Measurements from ENCODE around the gene RNASE1.
"Not testable (repeated sequence)": the region's sequence is repeated elsewhere in the genome, so short reads cannot be mapped to it uniquely, and the experiment has no call there.

Gene RNASE1

GRCh38 chr14:20823859-20824258, 21.2 kb upstream of the RNASE1 start:
- no peak for DNase-seq
- TF ChIP-seq CTCF (IDR thresholded peaks at IDR 0.05; ENCODE audit: low read depth, low read length, missing control alignments), result no peak
- in situ Hi-C loops (cut with HindIII; ENCODE audit: low pct_ligation_motif_present, low sequenced_read_pairs), result no loop called here
- no peak overlapping the region for H3K27ac ChIP-seq
- H3K36me3 ChIP-seq (replicated peaks), result no peaks in the 10 kb centered on the region
- no peak overlapping the region for H3K4me3 ChIP-seq (ENCODE audit: low read depth, low read length)
- H3K27me3 ChIP-seq (replicated peaks), result no peaks in the 10 kb centered on the region

GRCh38 chr14:20821521-20822108, 19.0 kb upstream of the RNASE1 start:
- H3K27ac ChIP-seq; DNase-seq; H3K36me3 ChIP-seq (replicated peaks); H3K27me3 ChIP-seq (replicated peaks); in situ Hi-C loops (cut with HindIII; ENCODE audit: low pct_ligation_motif_present, low sequenced_read_pairs); H3K4me3 ChIP-seq (ENCODE audit: low read depth, low read length): not testable (repeated sequence)

GRCh38 chr14:20820063-20820904, 17.6 kb upstream of the RNASE1 start:
- H3K4me3 ChIP-seq (ENCODE audit: low read depth, low read length), result no peak overlapping the region
- no peaks in the 10 kb centered on the region for H3K36me3 ChIP-seq (replicated peaks)
- DNase-seq, result no peak
- no peak overlapping the region for H3K27ac ChIP-seq
- H3K27me3 ChIP-seq (replicated peaks), result no peaks in the 10 kb centered on the region
- in situ Hi-C loops (cut with HindIII; ENCODE audit: low pct_ligation_motif_present, low sequenced_read_pairs), result no loop called here
- TF ChIP-seq CTCF (IDR thresholded peaks at IDR 0.05; ENCODE audit: low read depth, low read length, missing control alignments), result no peak

- in situ Hi-C loops (cut with HindIII; ENCODE audit: low pct_ligation_motif_present, low sequenced_read_pairs), result no loop called here
- no peaks in the 10 kb centered on the region for H3K27me3 ChIP-seq (replicated peaks)
- peak; percentile 65 for TF ChIP-seq CTCF (IDR thresholded peaks at IDR 0.05; ENCODE audit: low read depth, low read length, missing control alignments)
- DNase-seq, result no peak
- H3K27ac ChIP-seq, result no peak overlapping the region
- H3K36me3 ChIP-seq (replicated peaks), result no peaks in the 10 kb centered on the region
- no peak overlapping the region for H3K4me3 ChIP-seq (ENCODE audit: low read depth, low read length)
Observed at GRCh38 chr14:20818861-20819260, 16.2 kb upstream of the RNASE1 start.

GRCh38 chr14:20815946-20816345, 13.3 kb upstream of the RNASE1 start:
- H3K4me3 ChIP-seq (ENCODE audit: low read depth, low read length); H3K27me3 ChIP-seq (replicated peaks); DNase-seq; in situ Hi-C loops (cut with HindIII; ENCODE audit: low pct_ligation_motif_present, low sequenced_read_pairs); H3K27ac ChIP-seq; H3K36me3 ChIP-seq (replicated peaks): not testable (repeated sequence)

GRCh38 chr14:20811986-20812975, 9.6 kb upstream of the RNASE1 start:
- no peak for TF ChIP-seq CTCF (IDR thresholded peaks at IDR 0.05; ENCODE audit: low read depth, low read length, missing control alignments)
- no peaks in the 10 kb centered on the region for H3K27me3 ChIP-seq (replicated peaks)
- no peaks in the 10 kb centered on the region for H3K36me3 ChIP-seq (replicated peaks)
- H3K27ac ChIP-seq, result no peak overlapping the region
- H3K4me3 ChIP-seq (ENCODE audit: low read depth, low read length), result no peak overlapping the region
- in situ Hi-C loops (cut with HindIII; ENCODE audit: low pct_ligation_motif_present, low sequenced_read_pairs), result no loop called here
- DNase-seq, result no peak

Measured in brain microvascular endothelial cell (primary cell).